ENCODE results near the gene SLC29A3.

SLC29A3 gene

GRCh38 chr10:71277914-71278665 is 41.0 kb upstream of the SLC29A3 start:
- Histone ChIP-seq H3K27ac (ENCODE audit: low read depth, low read length) (no peak overlapping the region), H3K9me3 (ENCODE audit: control insufficient read depth, insufficient read depth, low read length) (no peaks in the 10 kb centered on the region), H3K36me3 (ENCODE audit: control insufficient read depth, insufficient read depth, low read length) (peaks cover 16% of the 10 kb centered on the region), H3K4me1 (ENCODE audit: control insufficient read depth, insufficient read depth, low read length) (peaks cover 10% of the 10 kb centered on the region), H3K4me3 (ENCODE audit: low read depth, low read length) (no peak overlapping the region), H3K27me3 (ENCODE audit: control insufficient read depth, insufficient read depth, low read length) (no peaks in the 10 kb centered on the region), H3K9ac (ENCODE audit: low read depth, low read length) (no peak overlapping the region)

- H3K9ac ChIP-seq (ENCODE audit: low read depth, low read length), result no peak overlapping the region
- H3K36me3 ChIP-seq (ENCODE audit: control insufficient read depth, insufficient read depth, low read length), result peaks cover 16% of the 10 kb centered on the region
- H3K27ac ChIP-seq (ENCODE audit: low read depth, low read length), result no peak overlapping the region
- H3K4me1 ChIP-seq (ENCODE audit: control insufficient read depth, insufficient read depth, low read length), result peaks cover 10% of the 10 kb centered on the region
- no peaks in the 10 kb centered on the region for H3K9me3 ChIP-seq (ENCODE audit: control insufficient read depth, insufficient read depth, low read length)
- no peak overlapping the region for H3K4me3 ChIP-seq (ENCODE audit: low read depth, low read length)
- no peaks in the 10 kb centered on the region for H3K27me3 ChIP-seq (ENCODE audit: control insufficient read depth, insufficient read depth, low read length)
These were observed 40.1 kb upstream of the SLC29A3 start for GRCh38 chr10:71278691-71279588.

GRCh38 chr10:71279590-71280170 is 39.4 kb upstream of the SLC29A3 start:
- Histone ChIP-seq H3K4me1 (ENCODE audit: control insufficient read depth, insufficient read depth, low read length) (peaks cover 10% of the 10 kb centered on the region), H3K9me3 (ENCODE audit: control insufficient read depth, insufficient read depth, low read length) (no peaks in the 10 kb centered on the region), H3K27ac (ENCODE audit: low read depth, low read length) (no peak overlapping the region), H3K27me3 (ENCODE audit: control insufficient read depth, insufficient read depth, low read length) (no peaks in the 10 kb centered on the region), H3K36me3 (ENCODE audit: control insufficient read depth, insufficient read depth, low read length) (peaks cover 16% of the 10 kb centered on the region), H3K9ac (ENCODE audit: low read depth, low read length) (no peak overlapping the region), H3K4me3 (ENCODE audit: low read depth, low read length) (no peak overlapping the region)

GRCh38 chr10:71280216-71280615 is 38.8 kb upstream of the SLC29A3 start:
- Histone ChIP-seq H3K27me3 (ENCODE audit: control insufficient read depth, insufficient read depth, low read length) (no peaks in the 10 kb centered on the region), H3K4me1 (ENCODE audit: control insufficient read depth, insufficient read depth, low read length) (peaks cover 10% of the 10 kb centered on the region), H3K4me3 (ENCODE audit: low read depth, low read length) (no peak overlapping the region), H3K9ac (ENCODE audit: low read depth, low read length) (no peak overlapping the region), H3K9me3 (ENCODE audit: control insufficient read depth, insufficient read depth, low read length) (no peaks in the 10 kb centered on the region), H3K27ac (ENCODE audit: low read depth, low read length) (no peak overlapping the region), H3K36me3 (ENCODE audit: control insufficient read depth, insufficient read depth, low read length) (peaks cover 17% of the 10 kb centered on the region)

DNA sequence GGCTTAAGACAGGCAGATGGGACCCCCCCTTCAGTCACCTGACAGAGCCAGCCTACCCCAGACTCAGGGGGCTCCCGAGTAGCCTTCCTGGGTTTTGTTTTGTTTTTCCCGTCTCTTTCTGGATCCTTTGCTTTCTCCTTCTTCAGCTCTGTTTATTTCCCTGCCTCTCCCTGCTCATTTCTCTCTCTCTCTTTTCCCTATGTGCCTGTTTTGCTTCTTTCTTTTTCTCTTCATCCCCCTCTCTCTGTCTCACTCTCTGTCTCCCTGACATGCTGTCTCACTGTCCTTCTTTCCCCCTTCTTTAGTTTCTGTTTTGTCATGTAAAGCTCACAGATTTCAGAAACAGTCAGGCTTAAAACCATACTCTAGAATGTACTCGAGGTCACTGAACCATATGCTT is 38.2 kb upstream of the SLC29A3 start:
- Histone ChIP-seq H3K9ac (ENCODE audit: low read depth, low read length) (no peak overlapping the region), H3K4me1 (ENCODE audit: control insufficient read depth, insufficient read depth, low read length) (peaks cover 10% of the 10 kb centered on the region), H3K36me3 (ENCODE audit: control insufficient read depth, insufficient read depth, low read length) (peaks cover 23% of the 10 kb centered on the region), H3K27me3 (ENCODE audit: control insufficient read depth, insufficient read depth, low read length) (no peaks in the 10 kb centered on the region), H3K4me3 (ENCODE audit: low read depth, low read length) (no peak overlapping the region), H3K27ac (ENCODE audit: low read depth, low read length) (no peak overlapping the region), H3K9me3 (ENCODE audit: control insufficient read depth, insufficient read depth, low read length) (no peaks in the 10 kb centered on the region)

DNA sequence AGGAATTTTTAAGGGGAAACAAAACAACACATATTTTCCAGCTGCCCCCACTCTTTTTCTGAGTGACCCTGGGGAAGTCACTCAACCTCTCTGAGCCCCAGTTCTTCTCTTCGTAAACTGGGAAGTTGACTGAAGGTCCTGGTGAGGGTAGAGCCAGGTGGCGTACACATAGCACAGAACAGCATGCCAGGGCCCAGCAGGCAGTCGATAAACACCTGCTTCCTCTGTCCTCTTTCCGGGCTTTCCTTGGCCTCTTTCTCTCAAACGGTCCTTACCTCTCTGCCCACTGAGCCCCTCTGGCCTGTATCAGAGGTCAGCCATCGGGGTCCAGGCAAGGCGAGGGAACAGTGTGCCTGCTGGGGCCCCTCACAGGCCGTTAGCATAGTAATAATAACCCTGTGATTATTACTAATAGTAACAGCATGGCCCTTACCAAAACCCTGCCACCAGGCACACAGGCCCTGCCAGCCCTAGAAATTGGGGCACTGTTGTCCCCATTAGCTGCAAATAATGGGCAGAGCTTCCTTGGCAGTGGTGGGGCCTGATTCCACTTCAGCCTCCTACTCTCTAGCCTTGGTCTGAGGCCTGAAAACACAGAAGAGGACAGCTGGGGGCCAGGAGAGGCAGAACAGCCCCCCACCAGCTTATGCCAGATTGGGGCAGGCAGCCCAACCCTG is 37.3 kb upstream of the SLC29A3 start:
- Histone ChIP-seq H3K27ac (ENCODE audit: low read depth, low read length) (no peak overlapping the region), H3K27me3 (ENCODE audit: control insufficient read depth, insufficient read depth, low read length) (no peaks in the 10 kb centered on the region), H3K36me3 (ENCODE audit: control insufficient read depth, insufficient read depth, low read length) (peaks cover 32% of the 10 kb centered on the region), H3K4me3 (ENCODE audit: low read depth, low read length) (no peak overlapping the region), H3K9ac (ENCODE audit: low read depth, low read length) (no peak overlapping the region), H3K4me1 (ENCODE audit: control insufficient read depth, insufficient read depth, low read length) (peaks cover 10% of the 10 kb centered on the region), H3K9me3 (ENCODE audit: control insufficient read depth, insufficient read depth, low read length) (no peaks in the 10 kb centered on the region)

GRCh38 chr10:71282323-71282680 is 36.8 kb upstream of the SLC29A3 start:
- Histone ChIP-seq H3K9me3 (ENCODE audit: control insufficient read depth, insufficient read depth, low read length) (no peaks in the 10 kb centered on the region), H3K9ac (ENCODE audit: low read depth, low read length) (no peak overlapping the region), H3K4me1 (ENCODE audit: control insufficient read depth, insufficient read depth, low read length) (peaks cover 10% of the 10 kb centered on the region), H3K27me3 (ENCODE audit: control insufficient read depth, insufficient read depth, low read length) (no peaks in the 10 kb centered on the region), H3K27ac (ENCODE audit: low read depth, low read length) (no peak overlapping the region), H3K4me3 (ENCODE audit: low read depth, low read length) (no peak overlapping the region), H3K36me3 (ENCODE audit: control insufficient read depth, insufficient read depth, low read length) (peaks cover 37% of the 10 kb centered on the region)

DNA sequence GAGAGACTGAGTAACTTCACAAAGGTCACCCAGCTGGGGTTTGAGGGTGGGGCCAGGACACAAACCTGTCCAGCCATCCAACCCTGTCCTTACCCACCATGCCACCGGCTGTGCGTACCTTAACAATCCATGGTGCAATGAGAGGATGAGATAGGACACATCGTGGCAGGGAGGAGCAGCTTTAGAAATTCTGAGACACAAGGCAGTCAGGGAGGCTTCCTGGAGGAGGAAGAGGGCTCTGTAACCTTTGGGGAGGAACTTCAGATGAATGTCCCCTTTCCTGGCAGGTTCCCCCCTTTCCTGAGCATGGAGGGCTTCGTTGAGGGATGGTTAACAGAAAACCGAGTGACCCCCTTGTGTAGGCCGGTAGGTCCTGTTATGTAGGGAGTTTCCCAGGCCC is 35.6 kb upstream of the SLC29A3 start:
- no peaks in the 10 kb centered on the region for H3K27me3 ChIP-seq (ENCODE audit: control insufficient read depth, insufficient read depth, low read length)
- H3K27ac ChIP-seq (ENCODE audit: low read depth, low read length), result no peak overlapping the region
- peaks cover 6% of the 10 kb centered on the region for H3K4me1 ChIP-seq (ENCODE audit: control insufficient read depth, insufficient read depth, low read length)
- no peak overlapping the region for H3K9ac ChIP-seq (ENCODE audit: low read depth, low read length)
- H3K9me3 ChIP-seq (ENCODE audit: control insufficient read depth, insufficient read depth, low read length), result no peaks in the 10 kb centered on the region
- no peak overlapping the region for H3K4me3 ChIP-seq (ENCODE audit: low read depth, low read length)
- peaks cover 48% of the 10 kb centered on the region for H3K36me3 ChIP-seq (ENCODE audit: control insufficient read depth, insufficient read depth, low read length)

DNA sequence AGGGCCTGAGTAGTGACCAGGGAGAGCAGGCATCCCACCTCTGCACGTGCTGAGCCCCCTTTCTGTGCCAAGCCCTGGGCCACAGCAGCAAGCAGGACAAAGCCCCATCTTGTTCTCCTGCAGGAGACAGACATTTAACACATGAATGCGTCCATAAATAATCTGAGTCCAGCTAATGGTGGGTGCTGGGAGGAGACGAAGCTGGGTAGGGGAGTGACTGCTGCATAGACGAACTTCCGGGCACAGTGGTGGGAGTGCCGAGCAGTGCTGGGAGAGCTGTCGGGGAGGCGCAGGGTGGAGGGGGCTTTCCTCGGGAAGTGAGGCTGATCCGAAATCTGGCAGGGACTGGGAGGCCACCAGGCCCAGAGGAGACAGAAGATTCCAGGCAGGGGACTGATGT is 35.2 kb upstream of the SLC29A3 start:
- peaks cover 2% of the 10 kb centered on the region; the same call in 1 of the 2 replicates for H3K4me1 ChIP-seq (ENCODE audit: control insufficient read depth, insufficient read depth, low read length)
- no peak overlapping the region for H3K27ac ChIP-seq (ENCODE audit: low read depth, low read length)
- H3K36me3 ChIP-seq (ENCODE audit: control insufficient read depth, insufficient read depth, low read length), result peaks cover 52% of the 10 kb centered on the region

GRCh38 chr10:71284544-71285179 is 34.4 kb upstream of the SLC29A3 start:
- H3K4me1 ChIP-seq (ENCODE audit: control insufficient read depth, insufficient read depth, low read length), result no peaks in the 10 kb centered on the region; the same call in 1 of the 2 replicates
- no peak overlapping the region for H3K9ac ChIP-seq (ENCODE audit: low read depth, low read length)
- H3K9me3 ChIP-seq (ENCODE audit: control insufficient read depth, insufficient read depth, low read length), result no peaks in the 10 kb centered on the region
- H3K4me3 ChIP-seq (ENCODE audit: low read depth, low read length), result no peak overlapping the region
- H3K36me3 ChIP-seq (ENCODE audit: control insufficient read depth, insufficient read depth, low read length), result peaks cover 55% of the 10 kb centered on the region
- no peaks in the 10 kb centered on the region for H3K27me3 ChIP-seq (ENCODE audit: control insufficient read depth, insufficient read depth, low read length)
- H3K27ac ChIP-seq (ENCODE audit: low read depth, low read length), result no peak overlapping the region

More for the DNA sequence above, 35.2 kb upstream of the SLC29A3 start:
- no peak overlapping the region for H3K9ac ChIP-seq (ENCODE audit: low read depth, low read length)
- H3K4me3 ChIP-seq (ENCODE audit: low read depth, low read length), result no peak overlapping the region
- H3K27me3 ChIP-seq (ENCODE audit: control insufficient read depth, insufficient read depth, low read length), result no peaks in the 10 kb centered on the region
- no peaks in the 10 kb centered on the region for H3K9me3 ChIP-seq (ENCODE audit: control insufficient read depth, insufficient read depth, low read length)
